Measurements from ENCODE around the gene ADD3.

The ADD3 gene

GRCh38 chr10:109991266-109991855 lies 16.4 kb upstream of the ADD3 start:
- TF ChIP-seq MAX (IDR thresholded peaks at IDR 0.05; ENCODE audit: low read depth, low read length) = no peak
- no peak for DNase-seq (ENCODE audit: low read depth)

GRCh38 chr10:109992485-109992884 lies 15.3 kb upstream of the ADD3 start:
- DNase-seq (ENCODE audit: low read depth) = no peak
- H3K4me3 ChIP-seq (ENCODE audit: low read depth, low read length) = no peak overlapping the region
- no peak for TF ChIP-seq MYC (IDR thresholded peaks at IDR 0.05; ENCODE audit: low read depth, low read length)
- TF ChIP-seq MAX (IDR thresholded peaks at IDR 0.05; ENCODE audit: low read depth, low read length) = no peak
- TF ChIP-seq POLR2A (IDR thresholded peaks at IDR 0.05; ENCODE audit: extremely low read depth, insufficient read length) = no peak
- no peak for TF ChIP-seq CTCF (IDR thresholded peaks at IDR 0.05; ENCODE audit: low read depth, low read length)

More at GRCh38 chr10:109991266-109991855, 16.4 kb upstream of the ADD3 start:
- no peak overlapping the region for H3K4me3 ChIP-seq (ENCODE audit: low read depth, low read length)

GRCh38 chr10:109993551-109994330 lies 14.0 kb upstream of the ADD3 start:
- TF ChIP-seq CTCF (IDR thresholded peaks at IDR 0.05; ENCODE audit: low read depth, low read length) (no peak), MAX (IDR thresholded peaks at IDR 0.05; ENCODE audit: low read depth, low read length) (no peak), POLR2A (IDR thresholded peaks at IDR 0.05; ENCODE audit: extremely low read depth, insufficient read length) (no peak), MYC (IDR thresholded peaks at IDR 0.05; ENCODE audit: low read depth, low read length) (no peak)
- no peak overlapping the region for H3K4me3 ChIP-seq (ENCODE audit: low read depth, low read length)
- no peak for DNase-seq (ENCODE audit: low read depth)

- no peak overlapping the region for H3K4me3 ChIP-seq (ENCODE audit: low read depth, low read length)
- DNase-seq (ENCODE audit: low read depth) = no peak
- no peak for TF ChIP-seq POLR2A (IDR thresholded peaks at IDR 0.05; ENCODE audit: extremely low read depth, insufficient read length)
- TF ChIP-seq MAX (IDR thresholded peaks at IDR 0.05; ENCODE audit: low read depth, low read length) = no peak
- no peak for TF ChIP-seq MYC (IDR thresholded peaks at IDR 0.05; ENCODE audit: low read depth, low read length)
These were observed 12.8 kb upstream of the ADD3 start for GRCh38 chr10:109994711-109995577.

GRCh38 chr10:109995595-109995994 lies 12.2 kb upstream of the ADD3 start:
- TF ChIP-seq POLR2A (IDR thresholded peaks at IDR 0.05; ENCODE audit: extremely low read depth, insufficient read length) = no peak
- no peak for TF ChIP-seq MYC (IDR thresholded peaks at IDR 0.05; ENCODE audit: low read depth, low read length)
- TF ChIP-seq CTCF (IDR thresholded peaks at IDR 0.05; ENCODE audit: low read depth, low read length) = no peak
- no peak for TF ChIP-seq MAX (IDR thresholded peaks at IDR 0.05; ENCODE audit: low read depth, low read length)
- no peak for DNase-seq (ENCODE audit: low read depth)
- H3K4me3 ChIP-seq (ENCODE audit: low read depth, low read length) = no peak overlapping the region

- TF ChIP-seq MYC (IDR thresholded peaks at IDR 0.05; ENCODE audit: low read depth, low read length) (no peak), MAX (IDR thresholded peaks at IDR 0.05; ENCODE audit: low read depth, low read length) (no peak), POLR2A (IDR thresholded peaks at IDR 0.05; ENCODE audit: extremely low read depth, insufficient read length) (no peak), CTCF (IDR thresholded peaks at IDR 0.05; ENCODE audit: low read depth, low read length) (no peak)
- no peak overlapping the region for H3K4me3 ChIP-seq (ENCODE audit: low read depth, low read length)
- DNase-seq (ENCODE audit: low read depth) = peak; percentile 58
These were observed 11.6 kb upstream of the ADD3 start for GRCh38 chr10:109996225-109996624.

Data from NB4 (cell line).